Occipital lobe (tissue), 2 donors: ENCODE data around the gene LRP1. TPM values are rescaled to one million over a fixed set of nuclear protein-coding genes. Genes with fewer than 3 reads are reported as not detected.
"Not testable (repeated sequence)": the region's sequence is repeated elsewhere in the genome, so short reads cannot be mapped to it uniquely, and the experiment has no call there.

Experiments used
- DNase-seq: peaks from one replicate; lab custom pipeline; 2025; lab: John Stamatoyannopoulos, UW
- total RNA-seq: library from RNA; depleted of rRNA; stranded (reverse); fragments of >200 nt; gene quantifications from one replicate; pipeline ENCODE4 v1.2.3, GENCODE V29; 2014

Gene LRP1
- total RNA-seq, 1 donor from 2014 or later: 65.4 TPM

DNA sequence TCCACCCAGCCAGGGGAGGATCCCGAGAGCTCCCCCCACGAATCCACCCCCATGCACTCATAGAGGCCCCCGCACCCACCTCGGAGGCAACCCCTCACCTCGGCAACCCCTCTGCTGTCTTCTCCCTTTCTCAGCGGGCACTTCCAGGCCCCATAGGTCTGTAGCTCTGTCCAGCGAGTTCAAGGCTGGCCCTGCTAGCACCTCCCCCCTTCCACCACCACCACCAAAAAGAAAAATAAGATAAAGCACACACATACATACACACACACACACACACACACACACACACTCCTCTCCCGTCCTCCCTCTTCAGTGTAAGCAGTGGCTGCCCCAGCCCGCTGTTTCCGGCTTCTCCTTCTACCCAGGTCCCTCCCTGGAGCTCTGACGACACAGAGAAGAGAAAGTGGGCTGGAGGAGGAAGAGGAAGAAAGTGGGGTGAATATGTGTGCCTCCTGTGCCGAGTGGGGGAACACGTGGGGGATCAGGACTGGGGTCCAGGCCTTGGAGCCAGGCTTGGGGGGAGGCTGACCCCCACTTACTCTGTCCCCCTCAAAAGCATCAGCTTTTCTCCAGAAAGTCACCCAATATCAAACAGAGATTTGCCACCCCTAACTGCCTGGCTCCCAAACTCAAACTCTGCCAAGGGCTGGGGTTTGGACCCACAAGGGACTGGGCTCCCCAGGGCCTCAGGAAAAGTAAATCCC, 17.1 kb upstream of the LRP1 start, which contains the start of gene STAT6:
Gene STAT6, minus strand, starts transcription at position 332 of the 704 bp plus-strand sequence. CDS start 3,084 bp downstream, outside the sequence.
- peak; percentile 50 for DNase-seq

DNA sequence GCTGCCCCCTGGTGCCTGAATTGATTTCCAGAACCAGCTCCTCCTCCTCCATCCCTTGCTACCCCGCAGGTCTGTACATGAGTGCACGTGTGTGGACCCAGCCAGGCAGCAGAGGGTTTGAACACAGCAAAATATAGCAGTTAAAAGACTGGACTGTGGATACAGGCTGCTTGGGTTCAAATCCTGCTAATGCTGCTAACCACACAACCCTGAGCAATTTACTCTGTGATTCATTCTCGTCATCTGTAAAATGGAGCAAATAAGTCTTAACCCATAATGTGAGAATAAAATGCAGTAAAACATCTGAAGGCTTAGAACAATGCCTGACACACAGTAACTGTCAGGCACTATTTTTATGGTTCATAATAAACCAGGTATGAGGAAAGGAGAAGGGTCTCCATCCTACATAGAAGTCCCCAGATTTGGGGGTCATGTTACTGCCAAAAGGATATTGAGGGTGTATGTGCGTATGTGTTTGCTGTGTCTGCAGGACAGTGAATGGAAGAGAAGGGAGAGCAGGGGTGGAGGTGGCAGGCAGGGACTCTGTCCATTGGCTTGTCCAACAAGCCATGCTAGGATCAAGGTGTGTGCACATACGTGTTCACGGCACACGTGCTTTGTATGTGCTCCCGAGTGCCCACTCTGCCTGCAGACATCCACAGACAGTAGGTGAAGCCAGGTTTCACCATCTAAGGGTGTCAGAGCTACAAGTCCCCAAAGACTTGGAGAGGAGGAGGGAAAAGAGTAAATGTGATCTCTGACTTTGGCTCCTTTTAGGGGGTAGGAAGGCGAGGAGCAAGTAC, 15.6 kb upstream of the LRP1 start:
- no peak for DNase-seq

DNA sequence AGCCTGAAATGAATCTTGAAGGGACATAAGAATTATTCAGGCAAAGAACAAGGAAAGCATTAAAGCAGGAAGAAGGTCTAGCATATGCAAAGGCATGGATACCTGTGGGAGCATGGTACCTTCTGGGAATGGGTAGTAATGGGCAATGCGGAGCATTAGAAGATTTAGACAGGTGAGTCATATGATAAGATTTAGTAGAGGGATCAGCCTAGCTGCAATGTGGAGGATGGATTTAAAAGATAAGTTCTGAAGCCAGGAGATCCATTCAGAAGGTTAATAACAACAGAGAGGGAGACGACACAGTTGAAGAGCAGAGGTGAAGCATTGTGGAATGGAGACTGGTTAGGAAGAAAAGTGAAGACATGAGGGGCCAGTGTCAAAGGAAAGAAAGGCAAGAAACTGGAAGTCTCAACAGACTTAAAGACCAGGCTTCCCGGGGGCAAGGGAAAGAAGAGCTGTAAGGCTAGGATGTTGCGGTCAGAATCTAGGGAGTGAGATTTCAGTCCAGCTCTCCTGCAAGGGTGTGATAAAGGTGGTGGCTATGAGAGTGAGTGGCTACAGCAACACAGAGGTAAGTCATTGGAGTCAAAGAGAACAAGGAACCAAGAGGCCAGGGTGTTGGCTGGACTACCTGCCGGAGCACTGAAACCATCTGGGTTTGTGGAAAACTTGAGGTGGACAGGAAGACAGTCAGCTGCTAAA, 11.6 kb upstream of the LRP1 start:
- no peak for DNase-seq

DNA sequence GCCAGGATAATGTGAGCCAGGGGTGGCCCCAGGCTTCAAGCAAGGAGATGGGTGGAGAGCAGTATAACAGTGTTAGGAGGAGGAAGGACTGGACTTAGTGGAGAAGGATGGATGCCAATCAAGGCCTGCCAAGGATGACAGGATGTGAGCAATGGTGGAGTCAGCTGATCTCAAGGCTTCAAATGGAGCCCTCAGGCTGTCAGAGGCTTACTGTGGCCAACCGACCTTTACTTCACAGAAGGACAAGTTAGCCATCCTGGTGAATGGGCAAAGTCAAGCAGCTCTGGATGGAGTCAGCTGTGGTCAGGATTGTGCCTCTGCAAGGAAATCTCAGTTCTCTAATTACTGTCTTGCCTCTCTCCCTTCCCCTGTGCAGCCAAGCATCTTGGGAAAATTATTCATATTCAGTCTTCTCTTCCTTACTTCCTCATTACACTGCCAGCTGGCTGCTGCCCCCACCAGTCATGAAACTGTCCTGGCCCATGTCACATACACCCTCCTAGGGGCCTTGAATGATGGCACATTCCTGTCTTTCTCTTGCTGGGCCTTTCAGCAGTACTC, 9.5 kb upstream of the LRP1 start:
- DNase-seq: no peak

DNA sequence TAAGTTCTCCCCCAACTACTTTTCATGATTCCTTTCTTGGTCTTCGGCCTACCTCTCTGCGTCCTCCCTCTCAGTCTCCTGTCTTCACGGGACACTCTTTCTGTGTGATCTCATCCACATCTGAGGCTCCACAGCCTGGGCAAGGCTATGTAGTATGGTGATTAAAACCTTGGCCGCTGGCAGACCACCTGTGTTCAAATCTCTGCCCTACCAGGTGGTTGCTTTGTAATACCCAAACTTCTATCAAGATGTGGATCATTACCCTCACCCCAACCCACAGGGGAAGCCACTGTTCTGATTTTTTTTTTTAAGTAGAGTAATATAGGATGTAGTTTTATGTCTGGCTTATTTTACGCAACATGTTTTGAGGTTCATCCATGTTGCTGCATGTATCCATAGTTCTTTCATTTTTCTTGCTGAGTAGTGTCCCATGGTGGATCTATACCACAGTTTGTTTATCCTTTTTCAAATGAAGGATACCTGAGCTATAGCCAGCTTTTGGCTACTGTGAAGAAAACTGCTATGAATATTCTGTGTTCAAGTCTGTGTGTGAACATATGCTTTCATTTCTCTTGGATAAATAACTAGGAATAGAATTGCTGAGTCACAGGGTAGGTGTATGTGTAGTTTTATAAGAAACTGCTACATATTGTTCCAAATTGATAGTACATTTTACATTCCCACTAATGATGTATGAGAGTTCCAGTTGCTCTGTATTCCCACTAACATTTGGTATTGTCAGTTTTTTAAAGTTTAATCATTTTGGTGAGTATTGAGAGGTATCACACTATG, 8.8 kb upstream of the LRP1 start:
- no peak for DNase-seq

DNA sequence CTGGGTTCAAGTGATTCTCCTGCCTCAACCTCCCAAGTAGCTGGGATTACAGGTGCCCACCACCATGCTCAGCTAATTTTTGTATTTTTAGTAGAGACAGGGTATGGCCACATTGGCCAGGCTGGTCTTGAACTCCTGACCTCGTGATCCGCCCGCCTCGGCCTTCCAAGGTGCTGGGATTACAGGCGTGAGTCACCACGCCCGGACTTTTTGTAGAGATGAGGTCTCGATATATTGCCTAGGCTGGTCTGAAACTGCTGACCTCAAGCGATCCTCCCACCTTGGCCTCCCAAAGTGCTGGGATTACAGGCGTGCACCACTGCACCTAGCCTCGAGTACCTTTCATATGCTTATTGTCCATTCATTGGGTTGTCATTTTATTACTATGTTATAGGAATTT, 7.6 kb upstream of the LRP1 start:
- DNase-seq: not testable (repeated sequence)

DNA sequence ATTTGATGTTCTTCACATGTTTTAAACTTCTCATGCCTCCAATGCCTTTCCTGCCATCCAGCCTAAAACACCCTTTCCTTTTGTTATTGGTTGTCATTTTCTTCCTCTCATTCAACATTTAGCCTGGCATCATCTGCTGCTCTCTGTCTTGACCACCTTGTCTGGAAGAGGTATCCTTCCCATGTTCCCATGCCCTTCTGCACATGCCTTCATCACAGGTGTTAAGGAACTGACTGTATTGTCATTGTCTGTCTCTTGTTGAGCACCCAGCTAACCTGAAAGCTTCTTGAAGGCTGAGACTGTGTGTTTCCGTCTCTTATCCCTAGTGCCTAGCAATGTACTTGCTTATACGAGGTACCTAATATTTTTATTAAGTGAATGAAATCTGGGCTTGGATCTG, 4.5 kb upstream of the LRP1 start:
- no peak for DNase-seq

DNA sequence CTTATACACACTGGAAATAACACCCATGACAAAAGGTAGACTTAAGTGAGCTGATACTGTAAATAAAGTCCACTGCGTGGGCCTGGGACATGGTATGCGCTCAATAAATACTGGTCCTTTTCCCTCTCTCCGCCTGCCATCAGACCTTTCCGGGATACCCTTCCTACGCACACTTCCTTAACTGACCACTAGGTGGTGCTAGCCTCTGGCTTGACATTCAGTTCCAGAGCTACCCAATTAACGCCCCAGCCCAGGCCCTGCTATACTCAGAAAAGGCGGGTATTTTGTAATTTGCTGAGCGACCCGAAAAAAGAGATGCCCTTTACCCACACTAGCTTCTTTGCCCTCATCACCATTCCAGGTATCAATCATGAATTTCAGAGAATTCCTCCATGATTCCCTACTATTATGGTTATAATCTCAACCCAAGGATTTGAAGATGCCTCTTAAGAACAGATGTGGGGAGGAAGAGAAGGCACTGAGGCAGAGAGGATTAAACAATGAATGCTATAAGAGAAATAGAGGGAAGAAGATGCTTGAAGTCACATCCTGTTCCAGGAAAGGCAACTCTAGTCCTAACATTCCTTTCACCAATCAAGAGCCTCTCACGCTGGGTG, 3.9 kb upstream of the LRP1 start:
- DNase-seq: peak; percentile 40

DNA sequence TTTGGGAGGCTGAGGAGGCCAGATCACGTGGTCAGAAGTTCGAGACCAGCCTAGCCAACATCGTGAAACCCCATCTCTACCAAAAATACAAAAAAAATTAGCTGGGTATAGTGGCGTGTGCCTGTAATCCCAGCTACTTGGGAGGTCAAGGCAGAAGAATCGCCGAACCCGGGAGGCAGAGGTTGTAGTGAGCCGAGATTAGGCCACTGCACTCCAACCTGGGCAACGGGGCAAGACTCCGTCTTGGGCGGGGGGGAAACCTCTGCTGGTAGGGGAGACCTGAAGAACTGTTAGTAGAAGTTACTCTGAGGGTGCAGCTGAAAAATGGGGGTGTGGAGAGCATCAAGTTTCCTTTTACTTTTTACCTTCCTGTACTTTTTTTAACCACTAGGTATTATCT, 2.2 kb upstream of the LRP1 start:
- DNase-seq: no peak

DNA sequence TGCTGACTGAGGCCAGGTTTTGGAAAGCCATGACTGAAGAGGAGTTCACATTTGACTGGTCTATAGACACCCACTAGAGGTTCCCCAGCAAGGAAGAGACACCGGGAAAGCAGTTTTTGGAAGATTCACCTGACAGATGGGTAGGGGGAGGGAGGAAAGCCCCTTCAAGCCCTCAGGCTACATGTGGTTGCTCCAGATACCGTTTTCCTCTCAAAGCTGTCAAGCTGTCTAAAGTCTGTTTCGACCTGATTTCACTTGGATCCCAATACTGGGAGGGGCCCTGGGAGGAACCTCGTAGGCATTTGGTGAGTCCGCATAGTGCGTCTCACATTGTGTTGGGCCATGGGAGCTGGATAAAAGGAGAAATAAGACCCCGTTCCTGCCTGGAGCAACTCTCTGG, 1.7 kb upstream of the LRP1 start:
- no peak for DNase-seq

DNA sequence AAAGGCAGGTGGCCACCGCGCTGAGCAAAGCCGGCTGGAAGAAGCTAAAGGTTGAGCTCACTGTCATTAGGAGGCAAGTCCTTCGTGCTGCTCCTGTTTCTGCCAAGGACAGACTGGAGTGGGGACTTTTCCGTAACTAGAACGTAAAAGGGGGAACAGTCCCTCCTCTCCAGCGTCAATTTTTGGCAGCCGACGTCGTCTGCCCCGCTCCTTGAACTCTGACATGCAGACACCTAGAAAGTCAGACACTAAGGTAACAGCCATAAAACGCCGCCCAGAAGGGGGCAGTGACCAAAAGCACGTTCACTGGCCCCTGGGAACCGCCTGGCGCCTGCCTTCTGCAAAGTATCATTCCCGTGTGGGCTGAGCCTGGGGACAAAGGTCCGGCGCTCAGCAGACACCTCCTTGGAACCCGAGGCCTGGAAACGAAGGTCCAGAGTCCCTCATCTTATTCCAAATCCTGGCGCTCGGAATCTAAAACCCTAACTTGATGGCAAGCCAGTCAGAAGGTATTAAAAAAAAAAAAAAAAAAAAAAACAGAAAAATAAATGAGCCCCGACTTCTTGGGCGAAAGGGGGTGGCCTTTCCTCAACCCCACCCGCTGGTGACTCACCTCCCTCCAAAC, 1.1 kb upstream of the LRP1 start:
- DNase-seq: peak; percentile 28

DNA sequence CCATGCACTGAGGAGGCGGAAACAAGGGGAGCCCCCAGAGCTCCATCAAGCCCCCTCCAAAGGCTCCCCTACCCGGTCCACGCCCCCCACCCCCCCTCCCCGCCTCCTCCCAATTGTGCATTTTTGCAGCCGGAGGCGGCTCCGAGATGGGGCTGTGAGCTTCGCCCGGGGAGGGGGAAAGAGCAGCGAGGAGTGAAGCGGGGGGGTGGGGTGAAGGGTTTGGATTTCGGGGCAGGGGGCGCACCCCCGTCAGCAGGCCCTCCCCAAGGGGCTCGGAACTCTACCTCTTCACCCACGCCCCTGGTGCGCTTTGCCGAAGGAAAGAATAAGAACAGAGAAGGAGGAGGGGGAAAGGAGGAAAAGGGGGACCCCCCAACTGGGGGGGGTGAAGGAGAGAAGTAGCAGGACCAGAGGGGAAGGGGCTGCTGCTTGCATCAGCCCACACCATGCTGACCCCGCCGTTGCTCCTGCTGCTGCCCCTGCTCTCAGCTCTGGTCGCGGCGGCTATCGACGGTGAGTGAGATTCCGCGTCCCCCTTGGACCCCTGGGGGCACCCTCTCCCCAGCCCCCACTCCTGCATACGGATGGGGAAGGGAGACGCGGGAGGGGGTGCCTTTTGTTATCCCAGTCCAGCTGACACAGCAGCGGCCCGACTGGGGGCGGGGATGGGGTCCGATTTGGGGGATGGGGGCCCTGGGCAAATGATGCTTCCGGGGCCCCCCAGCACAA, 400 bp downstream of the LRP1 start:
- no peak for DNase-seq

DNA sequence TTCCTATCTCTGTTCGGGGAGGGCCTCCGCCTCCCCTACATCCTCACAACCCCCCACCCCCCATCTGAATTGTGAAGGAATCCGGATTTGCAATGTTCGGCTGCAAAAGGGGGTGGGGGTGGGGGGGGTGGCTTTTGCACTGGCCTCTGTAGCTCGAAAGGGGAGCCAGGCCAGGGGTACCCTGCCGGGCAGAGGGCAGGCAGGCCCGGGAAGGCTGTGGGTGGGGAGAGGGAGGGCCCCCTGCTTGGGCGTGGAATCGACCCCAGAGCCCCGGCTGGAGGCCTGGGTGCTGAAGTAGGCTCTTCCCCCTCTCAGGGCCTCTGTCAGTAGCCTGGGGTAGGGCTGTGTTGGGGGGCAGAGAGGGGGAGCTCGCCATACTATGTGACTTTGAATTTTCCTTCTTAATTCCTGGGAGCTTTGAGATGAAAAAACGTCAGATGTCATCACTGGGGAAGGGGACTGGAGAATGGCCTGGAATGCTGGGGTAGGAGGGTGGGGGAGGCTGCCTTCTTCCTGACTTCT, 1.1 kb downstream of the LRP1 start:
- DNase-seq: no peak

DNA sequence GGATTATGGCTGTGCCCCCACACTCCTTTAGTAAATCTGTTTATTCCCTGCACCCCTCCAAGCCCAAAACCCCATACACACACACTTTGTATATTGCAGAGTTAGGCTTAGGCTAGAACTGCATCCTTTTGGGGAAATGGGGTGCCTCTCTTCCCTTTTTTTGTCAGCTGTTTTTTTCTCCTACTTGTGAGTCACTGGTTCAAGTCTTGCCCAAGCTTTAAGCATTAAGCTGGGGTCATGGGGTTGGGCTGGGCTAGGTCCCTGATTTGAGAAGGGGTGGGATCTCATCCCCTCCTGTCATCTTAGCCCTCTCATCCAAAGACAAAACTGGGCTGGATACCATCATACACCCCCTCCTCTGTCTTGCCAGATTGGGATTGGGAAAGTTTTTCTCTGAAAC, 1.6 kb downstream of the LRP1 start:
- no peak for DNase-seq

DNA sequence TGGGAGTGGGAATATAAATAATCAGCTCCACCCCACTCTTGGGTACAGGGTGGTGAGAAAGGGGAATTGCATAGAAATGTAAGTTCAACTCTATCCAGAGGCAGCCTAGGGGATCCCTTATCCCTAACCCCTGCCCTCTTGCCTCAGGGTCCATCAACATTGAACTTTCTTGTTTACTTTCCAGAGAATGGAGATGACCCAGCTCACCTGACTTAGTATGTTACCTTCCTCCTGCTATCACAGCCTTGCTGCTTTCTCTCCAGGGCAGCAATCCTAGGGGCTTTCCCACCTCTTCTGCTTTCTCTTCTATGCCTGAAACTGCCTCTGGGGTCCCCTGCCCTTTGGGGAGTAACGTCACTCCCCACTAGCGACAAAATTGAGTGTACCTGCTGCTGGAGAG, 2.7 kb downstream of the LRP1 start:
- DNase-seq: no peak

DNA sequence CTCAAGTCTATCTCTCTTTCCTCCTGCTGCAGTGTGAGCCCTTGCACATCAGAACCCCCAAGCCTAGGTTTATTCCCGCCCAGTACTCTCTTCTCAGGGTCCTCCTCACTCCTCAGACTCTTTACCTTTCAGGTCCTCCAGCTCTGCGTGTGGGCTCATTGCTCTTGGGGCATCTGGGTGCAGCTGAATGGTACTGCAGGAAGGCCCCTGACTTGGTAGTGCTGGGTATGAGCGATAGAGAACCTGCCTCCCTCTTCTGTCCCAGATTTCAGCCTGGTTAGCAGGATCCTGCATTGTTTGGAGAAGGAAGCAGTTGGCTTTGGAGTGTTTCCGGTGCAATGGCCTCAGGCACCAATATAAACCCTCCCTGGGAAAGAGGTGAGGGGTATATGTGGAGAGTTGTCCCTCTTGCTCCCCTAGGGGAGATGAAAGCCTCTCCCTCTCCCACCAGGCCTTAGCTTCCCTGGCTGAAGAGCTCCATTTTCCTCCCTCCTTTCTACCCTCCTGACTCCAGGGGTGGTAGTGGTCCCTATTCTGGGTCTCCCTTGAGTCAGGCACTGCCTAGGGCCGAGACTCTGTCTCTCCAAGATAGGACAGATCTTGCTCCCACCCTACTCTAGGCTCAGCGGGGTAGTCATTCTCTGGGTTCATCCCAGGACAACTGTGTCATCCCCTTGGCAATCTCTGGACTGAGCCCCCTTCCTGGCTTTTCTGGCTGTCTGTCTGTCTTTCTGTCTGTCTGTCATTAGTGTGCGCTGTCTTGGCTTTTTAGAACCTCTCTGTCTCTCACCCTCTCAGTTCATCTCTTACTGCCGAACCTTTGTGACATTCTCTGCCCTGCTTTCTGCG, 3.8 kb downstream of the LRP1 start:
- no peak for DNase-seq

DNA sequence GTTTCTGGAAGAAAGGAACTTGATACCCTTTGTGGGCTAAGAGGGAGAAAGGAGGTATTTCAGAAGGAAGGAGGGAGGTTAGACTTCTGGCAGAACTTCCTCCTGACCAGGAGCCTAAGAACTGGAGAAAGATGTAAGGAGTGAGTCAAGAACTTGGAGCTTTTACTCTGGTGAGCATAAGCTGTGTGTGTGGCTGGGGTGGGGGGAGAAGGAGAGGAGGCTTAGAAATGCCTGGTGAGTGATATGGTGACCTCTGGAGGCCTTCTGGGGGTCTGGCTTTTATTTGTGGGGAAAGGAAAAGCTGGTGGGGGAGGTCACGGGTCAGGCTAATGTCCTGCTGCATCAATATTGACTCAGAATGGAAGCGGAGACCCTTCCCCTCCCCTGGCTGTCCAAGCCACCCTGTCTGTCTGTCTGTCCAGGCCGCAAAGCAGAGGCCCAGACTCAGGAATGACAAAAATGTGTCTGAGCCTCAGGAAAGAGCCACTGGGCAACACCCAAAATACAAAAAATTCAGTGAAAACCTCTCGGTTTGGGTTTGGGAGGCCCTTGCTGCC, 4.8 kb downstream of the LRP1 start:
- no peak for DNase-seq

DNA sequence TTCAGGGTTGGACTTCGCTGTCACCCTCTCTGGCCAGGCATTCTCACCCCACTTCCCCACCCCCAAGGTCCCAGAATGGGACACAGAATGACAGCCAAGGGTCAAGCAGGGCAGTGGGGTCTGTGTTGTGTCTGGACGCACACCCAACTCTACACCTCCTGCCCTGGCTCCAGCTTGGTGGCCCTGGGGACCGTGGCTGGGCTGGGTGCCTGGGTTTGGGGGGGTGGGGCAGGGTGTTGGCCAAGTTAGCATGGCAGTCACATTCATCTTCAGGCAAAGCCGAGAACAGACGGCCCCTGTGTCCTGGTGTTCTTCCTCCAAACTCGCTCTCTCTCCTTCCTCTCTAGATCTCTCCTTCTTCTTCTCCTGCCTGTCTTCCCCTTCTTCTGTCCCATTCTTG, 5.6 kb downstream of the LRP1 start:
- no peak for DNase-seq
